ENCODE data around the gene EARS2.

EARS2 gene

GRCh38 chr16:23478566-23478965, 78.6 kb downstream of the EARS2 start:
- TF ChIP-seq, protein P1, sequence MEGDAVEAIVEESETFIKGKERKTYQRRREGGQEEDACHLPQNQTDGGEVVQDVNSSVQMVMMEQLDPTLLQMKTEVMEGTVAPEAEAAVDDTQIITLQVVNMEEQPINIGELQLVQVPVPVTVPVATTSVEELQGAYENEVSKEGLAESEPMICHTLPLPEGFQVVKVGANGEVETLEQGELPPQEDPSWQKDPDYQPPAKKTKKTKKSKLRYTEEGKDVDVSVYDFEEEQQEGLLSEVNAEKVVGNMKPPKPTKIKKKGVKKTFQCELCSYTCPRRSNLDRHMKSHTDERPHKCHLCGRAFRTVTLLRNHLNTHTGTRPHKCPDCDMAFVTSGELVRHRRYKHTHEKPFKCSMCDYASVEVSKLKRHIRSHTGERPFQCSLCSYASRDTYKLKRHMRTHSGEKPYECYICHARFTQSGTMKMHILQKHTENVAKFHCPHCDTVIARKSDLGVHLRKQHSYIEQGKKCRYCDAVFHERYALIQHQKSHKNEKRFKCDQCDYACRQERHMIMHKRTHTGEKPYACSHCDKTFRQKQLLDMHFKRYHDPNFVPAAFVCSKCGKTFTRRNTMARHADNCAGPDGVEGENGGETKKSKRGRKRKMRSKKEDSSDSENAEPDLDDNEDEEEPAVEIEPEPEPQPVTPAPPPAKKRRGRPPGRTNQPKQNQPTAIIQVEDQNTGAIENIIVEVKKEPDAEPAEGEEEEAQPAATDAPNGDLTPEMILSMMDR (IDR thresholded peaks at IDR 0.05), result no peak
- peaks cover 92 to 99% (median 99%) of the 10 kb centered on the region in 3 donors for H3K36me3 ChIP-seq
- intact Hi-C loops (cut with DNase I; ENCODE audit: low total_unique reads), result no loop called here
- no peak overlapping the region for H3K27ac ChIP-seq
- no peaks in the 10 kb centered on the region for H3K9me3 ChIP-seq
- H3K4me3 ChIP-seq, result no peak overlapping the region
- H3K4me1 ChIP-seq, result no peaks in the 10 kb centered on the region
- no peak for DNase-seq
- H3K27me3 ChIP-seq, result no peaks in the 10 kb centered on the region

DNA sequence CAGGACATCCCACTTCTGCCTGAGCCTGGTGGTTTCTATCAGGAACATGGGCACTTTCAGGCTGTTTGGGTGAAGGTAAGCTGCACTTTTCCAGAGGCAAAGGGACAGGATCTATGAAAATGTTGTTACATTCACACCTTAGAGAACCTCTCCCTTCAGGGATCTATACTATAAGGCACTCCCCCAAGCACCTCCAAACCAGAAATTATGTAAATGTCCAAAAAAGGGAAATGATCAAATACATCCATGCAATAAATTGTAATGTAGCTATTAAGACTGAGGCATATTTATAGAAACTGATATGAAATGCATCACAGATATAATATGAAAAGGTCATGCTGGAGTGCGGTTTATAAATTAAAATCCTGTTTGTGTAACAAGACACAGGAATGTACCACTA, 80.9 kb downstream of the EARS2 start:
- TF ChIP-seq, protein P1 (IDR thresholded peaks at IDR 0.05), result no peak
- intact Hi-C loops (cut with DNase I; ENCODE audit: low total_unique reads), result no loop called here
- Histone ChIP-seq H3K36me3 (peaks cover 82 to 93% (median 92%) of the 10 kb centered on the region in 3 donors), H3K27me3 (no peaks in the 10 kb centered on the region), H3K4me3 (no peak overlapping the region), H3K9me3 (no peaks in the 10 kb centered on the region), H3K4me1 (no peaks in the 10 kb centered on the region), H3K27ac (no peak overlapping the region)
- DNase-seq, result no peak
